GM18873 (cell line): ENCODE data around the gene SNF8.

ENCODE experiments used
- ATAC-seq: cut with Tn5 transposase; IDR thresholded peaks from one replicate; pipeline ENCODE4 v1.9.1; 2021; ENCODE audit warnings: mild to moderate bottlenecking, moderate library complexity, moderate number of reproducible peaks; ENCODE audit not compliant: unreplicated experiment, low FRiP score

Gene SNF8

GRCh38 chr17:48930435-48930873 is 14.2 kb downstream of the SNF8 start:
- no peak for ATAC-seq

GRCh38 chr17:48929812-48930165 is 14.9 kb downstream of the SNF8 start:
- ATAC-seq, result no peak

GRCh38 chr17:48928876-48929811 is 15.5 kb downstream of the SNF8 start:
- ATAC-seq, result no peak

GRCh38 chr17:48927978-48928745 is 16.5 kb downstream of the SNF8 start:
- ATAC-seq, result no peak

GRCh38 chr17:48925991-48926342 is 18.7 kb downstream of the SNF8 start:
- no peak for ATAC-seq

- no peak for ATAC-seq
Observed at GRCh38 chr17:48925251-48925990, 19.2 kb downstream of the SNF8 start.

GRCh38 chr17:48915459-48916282 is 29.0 kb downstream of the SNF8 start:
- peak; percentile 47 for ATAC-seq

GRCh38 chr17:48912476-48912875 is 32.2 kb downstream of the SNF8 start:
- no peak for ATAC-seq

GRCh38 chr17:48910370-48910769 is 34.3 kb downstream of the SNF8 start:
- ATAC-seq, result no peak

GRCh38 chr17:48909783-48910182 is 34.9 kb downstream of the SNF8 start:
- ATAC-seq, result no peak

GRCh38 chr17:48908853-48909394 is 35.7 kb downstream of the SNF8 start:
- peak; percentile 8 for ATAC-seq

GRCh38 chr17:48908047-48908843 is 36.4 kb downstream of the SNF8 start, which contains the start of gene UBE2Z:
Gene UBE2Z (plus strand): TSS chr17:48908407. CDS start chr17:48908504, 97 bp downstream.
- peak; percentile 82 for ATAC-seq

- ATAC-seq, result no peak
Observed at GRCh38 chr17:48907713-48908046, 37.0 kb downstream of the SNF8 start.

- ATAC-seq, result no peak
Observed at GRCh38 chr17:48905987-48906515, 38.6 kb downstream of the SNF8 start.

- ATAC-seq, result no peak
Observed at GRCh38 chr17:48904428-48904827, 40.2 kb downstream of the SNF8 start.

- no peak for ATAC-seq
Observed at GRCh38 chr17:48903401-48903800, 41.2 kb downstream of the SNF8 start.

GRCh38 chr17:48901241-48901640 is 43.4 kb downstream of the SNF8 start:
- ATAC-seq, result no peak

- no peak for ATAC-seq
Observed at GRCh38 chr17:48894886-48895285, 49.8 kb downstream of the SNF8 start.
